Measurements from ENCODE around the gene GRM8. TPM values are rescaled to one million over a fixed set of nuclear protein-coding genes. Genes with fewer than 3 reads are reported as not detected.
A peak's percentile ranks its signal among the peaks of the same experiment; 100 is the strongest.

GRM8 gene
- total and polyA plus RNA-seq, 9 of the 15 experiments (the other 6 are each of a cell fraction or from before 2014, with no cell fraction given): 0.13 TPM; not detected in 7

DNA sequence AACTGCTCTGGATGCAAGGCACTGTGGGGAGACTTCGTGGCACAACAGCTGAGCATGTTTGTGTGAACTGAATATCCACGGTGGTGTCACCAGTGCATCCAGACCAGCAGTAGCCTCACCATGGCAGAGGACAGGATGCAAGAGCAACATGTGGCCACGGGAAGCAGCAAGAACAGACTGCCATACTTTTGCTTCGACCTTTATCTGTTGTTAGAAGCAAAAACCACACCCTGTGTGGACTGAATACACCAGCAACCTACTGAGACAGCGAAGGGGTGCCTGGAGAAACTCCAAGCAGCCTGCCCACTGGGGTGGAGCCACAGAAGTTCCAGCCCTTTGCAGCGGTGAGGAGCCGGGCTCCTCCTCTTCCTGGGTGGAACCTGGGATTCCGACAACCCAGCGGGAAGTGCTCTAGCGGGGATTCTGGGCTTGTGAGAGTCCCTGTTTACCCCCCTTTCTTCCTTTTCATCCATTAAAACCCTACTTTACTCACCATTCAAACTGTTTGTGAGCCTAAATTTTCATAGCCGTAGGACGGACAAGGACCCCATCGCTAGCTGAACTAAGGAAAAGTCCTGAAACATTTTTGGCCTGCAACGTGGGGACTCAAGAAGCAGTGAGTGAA, 584.9 kb downstream of the GRM8 start (continued):
- TF ChIP-seq ZNF277 (CRISPR knock-in tag; IDR thresholded peaks at IDR 0.05; ENCODE audit: borderline replicate concordance): no peak
- TF ChIP-seq FOXK1 (CRISPR knock-in tag; IDR thresholded peaks at IDR 0.05; ENCODE audit: borderline replicate concordance): no peak
- TF ChIP-seq MIER1 (IDR thresholded peaks at IDR 0.05; ENCODE audit: low read depth): no peak
- TF ChIP-seq, protein P1, sequence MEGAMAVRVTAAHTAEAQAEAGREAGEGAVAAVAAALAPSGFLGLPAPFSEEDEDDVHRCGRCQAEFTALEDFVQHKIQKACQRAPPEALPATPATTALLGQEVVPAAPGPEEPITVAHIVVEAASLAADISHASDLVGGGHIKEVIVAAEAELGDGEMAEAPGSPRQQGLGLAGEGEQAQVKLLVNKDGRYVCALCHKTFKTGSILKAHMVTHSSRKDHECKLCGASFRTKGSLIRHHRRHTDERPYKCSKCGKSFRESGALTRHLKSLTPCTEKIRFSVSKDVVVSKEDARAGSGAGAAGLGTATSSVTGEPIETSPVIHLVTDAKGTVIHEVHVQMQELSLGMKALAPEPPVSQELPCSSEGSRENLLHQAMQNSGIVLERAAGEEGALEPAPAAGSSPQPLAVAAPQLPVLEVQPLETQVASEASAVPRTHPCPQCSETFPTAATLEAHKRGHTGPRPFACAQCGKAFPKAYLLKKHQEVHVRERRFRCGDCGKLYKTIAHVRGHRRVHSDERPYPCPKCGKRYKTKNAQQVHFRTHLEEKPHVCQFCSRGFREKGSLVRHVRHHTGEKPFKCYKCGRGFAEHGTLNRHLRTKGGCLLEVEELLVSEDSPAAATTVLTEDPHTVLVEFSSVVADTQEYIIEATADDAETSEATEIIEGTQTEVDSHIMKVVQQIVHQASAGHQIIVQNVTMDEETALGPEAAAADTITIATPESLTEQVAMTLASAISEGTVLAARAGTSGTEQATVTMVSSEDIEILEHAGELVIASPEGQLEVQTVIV (CRISPR knock-in tag; IDR thresholded peaks at IDR 0.05; ENCODE audit: borderline replicate concordance): no peak
- no peak for TF ChIP-seq ZNF764 (CRISPR knock-in tag; IDR thresholded peaks at IDR 0.05; ENCODE audit: low read depth)
- peak; percentile 67 for TF ChIP-seq PHF20 (IDR thresholded peaks at IDR 0.05; ENCODE audit: partially characterized antibody)
- no peak for TF ChIP-seq RAD51 (IDR thresholded peaks at IDR 0.05; ENCODE audit: borderline replicate concordance, low read depth)
- peak; percentile 70 for TF ChIP-seq EP400 (IDR thresholded peaks at IDR 0.05)
- no peak for TF ChIP-seq SMARCC2 (IDR thresholded peaks at IDR 0.05; ENCODE audit: low read depth)
- TF ChIP-seq NONO (IDR thresholded peaks at IDR 0.05; ENCODE audit: low read depth in 2 of 2, low read length in 1 of 2): no peak
- no peak for TF ChIP-seq ZNF174 (CRISPR knock-in tag; IDR thresholded peaks at IDR 0.05)
- no peak; the same call in 1 of the 2 replicates for TF ChIP-seq ZBTB17 (CRISPR knock-in tag; IDR thresholded peaks at IDR 0.05)
- TF ChIP-seq TBL1XR1 (IDR thresholded peaks at IDR 0.05; ENCODE audit: low read length in 2 of 2): no peak; a peak in 1 of 4 replicates
- TF ChIP-seq KLF16 (IDR thresholded peaks at IDR 0.05): no peak
- peak; percentile 56 to 61 for TF ChIP-seq NRF1 (conservative IDR thresholded peaks at IDR 0.05 in 1 of 2, IDR thresholded peaks at IDR 0.05 in 1 of 2)
- TF ChIP-seq DDX20 (tag; IDR thresholded peaks at IDR 0.05; ENCODE audit: low read depth): no peak
- no peak for TF ChIP-seq OTX1 (CRISPR knock-in tag; IDR thresholded peaks at IDR 0.05)
- no peak for TF ChIP-seq ZNF740 (CRISPR knock-in tag; IDR thresholded peaks at IDR 0.05)
- no peak for TF ChIP-seq ZNF740 (tag; IDR thresholded peaks at IDR 0.05)
- no peak for TF ChIP-seq NCOA6 (IDR thresholded peaks at IDR 0.05)
- TF ChIP-seq HSF4 (CRISPR knock-in tag; IDR thresholded peaks at IDR 0.05; ENCODE audit: borderline replicate concordance): no peak
- TF ChIP-seq NBN (IDR thresholded peaks at IDR 0.05; ENCODE audit: low read depth): peak; percentile 36; the same call in 1 of the 2 replicates
- no peak for TF ChIP-seq MTA1 (IDR thresholded peaks at IDR 0.05; ENCODE audit: borderline replicate concordance)
- no peak for TF ChIP-seq ZNF217 (CRISPR knock-in tag; IDR thresholded peaks at IDR 0.05)
- TF ChIP-seq GTF2E2 (tag; IDR thresholded peaks at IDR 0.05): no peak
- no peak for TF ChIP-seq FUS (optimal IDR thresholded peaks at IDR 0.05; ENCODE audit: low read depth, low read length)
- TF ChIP-seq NFE2L1 (tag; IDR thresholded peaks at IDR 0.05; ENCODE audit: borderline replicate concordance, low read depth): no peak

Measured in K562 (cell line).